NB4 (cell line): ENCODE measurements around the gene ZNF345.

ENCODE experiments used
- DNase-seq: peaks from one replicate; pipeline ENCODE4 v3.0.0; 2010; ENCODE audit warnings: low read depth
- H3K4me3 ChIP-seq: one replicate; pipeline ENCODE4 v1.5.1; 2011; ENCODE audit warnings: mild to moderate bottlenecking, low read depth, low read length, moderate library complexity
- MYC ChIP-seq: IDR thresholded peaks from 2 replicates; pipeline ENCODE4 v1.6.1; 2011; ENCODE audit warnings: low read depth, low read length
- POLR2A ChIP-seq: IDR thresholded peaks from 2 replicates; pipeline ENCODE4 v1.6.1; 2011; ENCODE audit warnings: mild to moderate bottlenecking; ENCODE audit not compliant: insufficient read length; ENCODE audit errors: extremely low read depth
- TF ChIP-seq, protein P1 (sequence below): IDR thresholded peaks from 2 replicates; pipeline ENCODE4 v1.6.1; 2011; ENCODE audit warnings: low read depth, low read length
- TF ChIP-seq, protein P2 (sequence below): IDR thresholded peaks from one replicate; pipeline ENCODE4 v1.5.1; 2012; ENCODE audit warnings: low read depth, low read length

The ZNF345 gene

DNA sequence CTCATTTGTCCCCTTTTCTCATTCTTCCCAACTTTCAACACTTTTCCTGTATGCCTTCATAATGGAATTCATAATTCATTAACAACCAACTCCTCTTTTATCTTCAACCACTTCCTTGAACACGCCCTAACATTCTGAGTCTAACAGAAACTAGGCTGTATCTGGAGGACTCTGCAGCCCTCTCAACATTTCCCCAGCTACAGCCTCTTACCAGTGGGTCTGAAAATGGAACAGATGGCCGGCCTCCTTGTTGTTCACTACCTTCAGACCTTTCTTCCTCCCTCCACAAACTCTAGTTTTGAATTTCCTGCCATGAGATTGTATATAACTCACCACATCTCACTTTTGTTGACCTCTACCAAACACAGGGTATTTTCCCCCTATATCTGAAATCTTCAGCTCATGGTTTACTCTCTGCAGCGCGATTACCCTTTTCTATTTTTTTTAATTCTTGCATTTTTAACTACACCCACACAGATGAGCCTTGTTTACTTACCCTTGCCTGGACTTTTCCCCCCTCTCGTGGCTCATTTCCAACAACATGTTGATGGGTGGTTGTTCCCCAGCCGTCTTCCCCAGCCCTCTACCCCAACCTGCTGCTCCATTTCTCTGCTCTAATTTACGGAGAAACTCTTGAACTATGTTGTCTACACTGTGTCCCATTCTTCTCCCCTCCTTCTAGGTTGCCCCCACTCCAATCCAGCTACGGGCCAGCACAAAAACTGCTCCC lies 13.3 kb upstream of the ZNF345 start:
- DNase-seq = peak; percentile 2

DNA sequence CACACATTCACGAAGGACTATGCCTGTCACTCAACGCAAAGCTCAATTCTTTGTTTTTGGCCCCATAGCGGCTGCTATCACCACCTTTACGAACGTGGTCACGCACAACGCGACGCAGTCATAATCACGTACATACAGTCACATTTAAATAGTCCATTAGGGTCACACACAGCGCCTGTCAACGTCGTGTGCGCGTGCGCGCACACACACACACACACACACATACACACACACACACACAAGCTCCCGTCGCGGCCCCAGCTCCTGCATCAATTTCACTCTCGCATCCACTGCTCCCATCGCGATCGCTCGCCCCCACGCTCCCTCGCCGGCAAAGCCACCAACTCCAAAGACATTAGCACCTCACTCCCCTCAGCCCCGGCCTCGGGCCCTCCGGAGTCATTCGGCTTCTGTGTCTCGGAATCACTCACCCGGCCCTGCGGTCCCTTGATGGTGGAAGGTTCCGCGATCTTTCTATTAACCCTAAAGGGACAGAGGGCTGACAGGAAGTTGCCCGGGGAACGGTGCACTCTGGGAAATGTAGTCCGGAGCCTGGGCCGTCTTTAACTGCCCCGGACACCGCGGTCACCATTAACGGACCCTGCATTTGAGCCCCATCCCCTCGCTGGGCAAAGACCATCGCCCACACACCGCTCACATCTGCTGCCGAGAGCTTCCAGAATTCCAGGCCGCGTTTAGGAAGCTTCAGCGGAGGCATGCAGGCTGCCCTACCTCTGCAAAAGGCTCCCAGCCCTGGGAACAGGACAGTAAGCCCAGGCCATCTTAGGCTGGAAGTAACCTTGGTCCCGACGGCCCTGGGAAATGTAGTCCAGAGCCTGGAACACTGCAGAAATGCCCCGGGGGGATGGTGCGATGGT lies 12.5 kb upstream of the ZNF345 start, which contains the start of gene ZNF790:
Gene ZNF790 (minus strand): TSS at position 482 of the 878 bp plus-strand sequence. CDS start 12,768 bp downstream, outside the sequence.
- DNase-seq = peak; percentile 86
- H3K4me3 ChIP-seq = peak within 1 kb of the TSS; percentile 76
- TF ChIP-seq POLR2A (peak; percentile 34), MYC (no peak)
- TF ChIP-seq, protein P1, sequence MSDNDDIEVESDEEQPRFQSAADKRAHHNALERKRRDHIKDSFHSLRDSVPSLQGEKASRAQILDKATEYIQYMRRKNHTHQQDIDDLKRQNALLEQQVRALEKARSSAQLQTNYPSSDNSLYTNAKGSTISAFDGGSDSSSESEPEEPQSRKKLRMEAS = peak; percentile 36

More for the DNA sequence above, 13.3 kb upstream of the ZNF345 start:
- H3K4me3 ChIP-seq = peak overlapping the region; percentile 76
- TF ChIP-seq, protein P2, sequence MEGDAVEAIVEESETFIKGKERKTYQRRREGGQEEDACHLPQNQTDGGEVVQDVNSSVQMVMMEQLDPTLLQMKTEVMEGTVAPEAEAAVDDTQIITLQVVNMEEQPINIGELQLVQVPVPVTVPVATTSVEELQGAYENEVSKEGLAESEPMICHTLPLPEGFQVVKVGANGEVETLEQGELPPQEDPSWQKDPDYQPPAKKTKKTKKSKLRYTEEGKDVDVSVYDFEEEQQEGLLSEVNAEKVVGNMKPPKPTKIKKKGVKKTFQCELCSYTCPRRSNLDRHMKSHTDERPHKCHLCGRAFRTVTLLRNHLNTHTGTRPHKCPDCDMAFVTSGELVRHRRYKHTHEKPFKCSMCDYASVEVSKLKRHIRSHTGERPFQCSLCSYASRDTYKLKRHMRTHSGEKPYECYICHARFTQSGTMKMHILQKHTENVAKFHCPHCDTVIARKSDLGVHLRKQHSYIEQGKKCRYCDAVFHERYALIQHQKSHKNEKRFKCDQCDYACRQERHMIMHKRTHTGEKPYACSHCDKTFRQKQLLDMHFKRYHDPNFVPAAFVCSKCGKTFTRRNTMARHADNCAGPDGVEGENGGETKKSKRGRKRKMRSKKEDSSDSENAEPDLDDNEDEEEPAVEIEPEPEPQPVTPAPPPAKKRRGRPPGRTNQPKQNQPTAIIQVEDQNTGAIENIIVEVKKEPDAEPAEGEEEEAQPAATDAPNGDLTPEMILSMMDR = no peak
- TF ChIP-seq POLR2A (no peak), MYC (no peak)
- TF ChIP-seq, protein P1 = no peak

DNA sequence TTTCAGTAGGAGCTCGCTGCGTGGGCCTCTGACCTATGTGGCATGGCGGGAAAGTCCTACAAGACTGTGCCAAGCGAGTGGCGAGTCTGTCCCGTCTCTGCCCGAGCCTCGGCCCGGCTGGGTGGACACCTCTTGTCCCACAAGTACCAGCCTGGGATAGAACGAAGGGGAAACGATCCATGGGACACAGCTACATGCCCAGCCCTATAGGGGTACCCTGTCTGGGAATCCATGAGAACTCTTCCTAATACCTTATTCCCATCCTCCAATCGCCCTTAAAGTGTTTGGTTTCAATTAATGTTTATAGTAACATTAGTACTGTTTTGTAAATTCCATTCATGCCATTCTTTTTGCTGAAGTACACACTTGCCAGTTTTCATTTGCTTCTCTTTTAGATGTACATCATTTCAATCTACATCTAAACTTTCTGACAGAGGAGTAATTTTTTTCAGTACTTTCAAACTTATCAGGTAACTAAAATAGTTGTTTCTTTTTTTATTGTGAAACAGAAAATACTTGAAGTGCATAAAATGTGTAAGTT lies 11.8 kb upstream of the ZNF345 start:
- DNase-seq = no peak
- no peak for TF ChIP-seq MYC
- TF ChIP-seq, protein P2 = no peak
- TF ChIP-seq, protein P1 = no peak
- no peak for TF ChIP-seq POLR2A
- peak overlapping the region; percentile 76 for H3K4me3 ChIP-seq

DNA sequence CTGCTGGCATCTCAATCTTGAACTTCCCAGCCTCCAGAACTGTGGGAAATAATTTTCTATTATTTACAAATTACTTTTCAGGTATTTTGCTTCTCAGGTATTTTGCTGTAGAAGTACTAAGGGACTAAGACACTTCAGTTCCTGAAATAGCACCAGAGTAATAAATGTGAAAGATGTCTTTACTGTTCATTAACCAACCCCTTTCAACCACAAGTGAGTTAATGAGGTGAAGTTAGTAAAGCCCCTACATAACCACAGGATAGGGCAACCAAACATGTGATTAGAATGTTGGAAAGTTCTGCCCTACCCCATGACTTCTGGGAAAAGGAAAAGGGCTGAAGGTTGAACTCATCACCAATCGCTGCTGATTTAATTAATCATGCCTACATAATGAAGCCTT lies 2.7 kb upstream of the ZNF345 start:
- no peak overlapping the region for H3K4me3 ChIP-seq
- no peak for DNase-seq
- TF ChIP-seq, protein P2 = no peak
- TF ChIP-seq, protein P1 = no peak
- no peak for TF ChIP-seq MYC
- no peak for TF ChIP-seq POLR2A

DNA sequence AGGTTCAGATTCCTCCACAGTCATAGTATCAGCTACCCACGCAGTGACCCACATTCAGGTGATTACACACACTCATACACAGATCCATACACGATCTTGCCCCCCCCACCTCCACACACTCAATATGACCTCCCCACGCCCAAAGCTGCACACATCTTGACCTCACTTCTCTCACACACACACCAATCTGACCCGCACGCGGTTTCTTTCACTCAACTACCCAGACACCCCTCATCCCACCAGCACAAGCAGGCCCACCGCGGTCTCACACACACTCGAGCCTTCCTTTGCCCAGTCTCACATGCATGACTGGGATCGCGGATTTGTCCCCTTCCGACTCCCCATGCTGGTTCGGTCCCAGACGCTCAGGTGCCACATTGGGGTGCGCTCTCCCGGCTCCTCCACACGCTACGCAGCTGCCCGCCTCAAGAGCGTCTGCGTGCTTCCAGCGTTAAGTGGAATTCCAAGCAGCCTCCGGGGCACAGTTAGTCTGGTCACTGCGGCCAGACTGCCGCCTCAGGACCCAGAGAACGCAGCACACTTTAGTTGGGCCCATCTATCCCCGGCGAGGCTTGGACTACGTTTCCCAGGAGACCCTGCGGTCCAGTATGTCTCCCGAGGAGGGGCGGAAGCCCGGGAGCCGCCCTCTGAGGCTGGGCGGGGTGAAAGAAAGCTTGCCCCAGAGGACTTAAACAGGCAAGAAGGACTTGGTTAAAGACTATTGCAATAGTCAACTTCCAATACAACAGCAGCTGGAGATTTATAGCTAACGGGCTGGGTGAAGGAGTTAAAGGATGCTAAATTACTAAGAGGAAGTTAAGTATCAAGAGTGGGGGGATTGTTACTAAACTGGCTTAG lies 746 bp upstream of the ZNF345 start:
- H3K4me3 ChIP-seq = peak overlapping the region; percentile 79
- DNase-seq = peak; percentile 90
- TF ChIP-seq MYC (no peak), POLR2A (peak; percentile 48)
- TF ChIP-seq, protein P2 = no peak
- TF ChIP-seq, protein P1 = peak; percentile 7; the same call in 1 of the 2 replicates
